GM18517 (cell line): Measurements from ENCODE around the gene FIG4.
"Not testable (repeated sequence)": the region's sequence is repeated elsewhere in the genome, so short reads cannot be mapped to it uniquely, and the experiment has no call there.

Experiments used
- ATAC-seq: cut with Tn5 transposase; IDR thresholded peaks from one replicate; pipeline ENCODE4 v1.9.1; 2021; ENCODE audit warnings: mild to moderate bottlenecking, moderate library complexity; ENCODE audit not compliant: unreplicated experiment

FIG4 gene

DNA sequence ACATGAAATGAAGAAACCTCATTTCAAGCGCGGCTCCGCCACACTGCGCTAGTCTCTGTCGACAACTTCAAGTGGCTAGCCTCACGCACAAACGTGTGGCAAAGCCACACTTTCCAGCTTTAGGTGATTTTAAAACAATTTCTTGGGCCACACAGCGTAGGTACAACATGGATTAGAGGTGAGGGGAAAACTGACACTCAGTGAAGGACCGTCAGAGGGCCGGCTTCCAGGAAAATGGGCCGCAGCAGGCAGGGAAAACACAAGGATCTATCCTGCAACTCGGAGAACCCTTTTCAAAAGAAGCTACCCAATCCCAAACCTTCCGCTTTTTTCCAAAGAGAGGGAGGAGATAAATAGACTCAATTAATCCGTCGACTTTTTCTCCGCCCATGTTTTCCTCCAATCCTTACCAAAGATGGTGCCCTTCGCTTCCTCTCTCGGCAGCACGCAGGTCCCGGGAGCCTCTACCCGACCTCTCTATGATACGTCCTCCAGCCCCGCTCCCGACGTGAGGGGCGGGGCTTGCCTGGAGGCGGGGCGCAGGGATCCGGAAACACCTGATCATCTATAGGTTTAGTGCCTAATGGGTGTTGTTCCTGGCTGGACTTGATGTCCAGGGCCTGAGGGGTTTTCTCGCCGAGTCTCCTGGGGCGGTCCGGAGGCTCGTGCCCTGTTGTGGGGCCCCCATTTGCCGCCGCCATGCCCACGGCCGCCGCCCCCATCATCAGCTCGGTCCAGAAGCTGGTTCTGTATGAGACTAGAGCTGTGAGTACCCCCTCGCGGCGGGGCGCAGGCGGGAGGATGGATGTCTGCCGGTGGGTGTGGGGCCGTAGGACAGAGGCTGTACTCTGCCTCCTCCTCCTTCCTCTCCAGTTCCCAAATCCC is at the start of gene FIG4, which contains the start of gene AK9:
Gene FIG4, plus strand, starts transcription at position 560 of the 885 bp plus-strand sequence. Its CDS starts 140 bp downstream, at position 700.
Gene AK9, minus strand, starts transcription at position 466 of the 885 bp plus-strand sequence. CDS start 15,457 bp downstream, outside the sequence.
- ATAC-seq: peak; percentile 94

DNA sequence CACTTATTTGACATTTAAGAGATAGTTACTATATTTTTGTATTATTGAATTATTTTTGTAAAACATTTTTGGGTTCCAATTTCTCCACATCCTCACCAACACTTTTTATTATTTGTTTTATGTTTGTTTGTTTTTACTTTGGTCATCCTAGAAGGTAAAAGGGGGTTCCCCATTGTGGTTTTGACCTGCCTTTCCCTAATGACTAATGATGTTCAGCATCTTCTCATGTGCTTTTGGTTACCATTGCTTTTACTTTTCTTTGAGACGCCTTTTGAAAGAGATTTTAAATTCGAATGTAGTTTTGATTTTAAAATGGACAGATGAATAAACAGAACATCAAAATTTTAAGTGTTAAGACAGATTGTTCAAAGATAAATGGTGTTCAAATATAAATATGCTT is 47.0 kb upstream of the FIG4 start:
- no peak for ATAC-seq

DNA sequence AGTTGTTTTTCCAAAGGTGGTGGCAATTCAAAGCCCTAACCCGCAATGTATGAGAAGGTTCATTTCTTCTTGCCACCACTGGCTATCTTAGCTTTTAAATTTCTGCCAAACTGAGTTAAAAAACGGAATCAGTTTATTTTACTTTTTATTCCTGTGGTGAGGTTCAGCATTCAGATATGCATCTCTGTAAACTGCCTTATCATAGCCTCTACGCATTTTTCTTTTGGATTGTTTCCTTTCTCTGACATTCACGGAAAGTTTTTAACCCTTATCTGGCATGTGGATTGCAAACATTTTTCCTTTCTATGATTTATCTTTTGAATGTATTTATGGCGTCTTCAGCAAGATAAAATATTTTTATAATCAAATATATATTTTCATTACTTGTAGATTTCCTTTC is 37.8 kb upstream of the FIG4 start:
- ATAC-seq: no peak

DNA sequence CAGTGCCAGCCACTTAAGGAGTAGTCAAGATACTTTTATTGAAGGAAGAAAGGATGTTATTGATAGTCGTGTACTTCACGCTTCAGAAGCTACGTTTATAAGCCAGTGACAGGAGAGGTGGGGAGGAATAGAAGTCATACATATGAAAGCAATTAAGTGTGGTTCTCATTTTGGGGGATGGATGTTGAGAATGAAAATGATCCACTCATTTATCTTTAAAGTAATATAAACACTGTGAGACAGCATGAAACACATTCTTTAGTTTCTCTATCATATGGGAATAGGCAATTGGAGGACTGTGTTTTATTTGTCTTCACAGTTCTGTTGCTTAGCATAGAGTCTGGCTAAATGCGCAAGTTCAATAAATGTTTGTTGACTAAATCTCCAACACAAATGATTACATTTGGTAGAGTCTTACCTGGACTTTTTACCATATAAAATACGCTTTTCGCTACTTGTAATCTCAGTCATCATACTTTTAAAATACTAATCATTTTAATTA is 35.3 kb upstream of the FIG4 start:
- ATAC-seq: no peak

DNA sequence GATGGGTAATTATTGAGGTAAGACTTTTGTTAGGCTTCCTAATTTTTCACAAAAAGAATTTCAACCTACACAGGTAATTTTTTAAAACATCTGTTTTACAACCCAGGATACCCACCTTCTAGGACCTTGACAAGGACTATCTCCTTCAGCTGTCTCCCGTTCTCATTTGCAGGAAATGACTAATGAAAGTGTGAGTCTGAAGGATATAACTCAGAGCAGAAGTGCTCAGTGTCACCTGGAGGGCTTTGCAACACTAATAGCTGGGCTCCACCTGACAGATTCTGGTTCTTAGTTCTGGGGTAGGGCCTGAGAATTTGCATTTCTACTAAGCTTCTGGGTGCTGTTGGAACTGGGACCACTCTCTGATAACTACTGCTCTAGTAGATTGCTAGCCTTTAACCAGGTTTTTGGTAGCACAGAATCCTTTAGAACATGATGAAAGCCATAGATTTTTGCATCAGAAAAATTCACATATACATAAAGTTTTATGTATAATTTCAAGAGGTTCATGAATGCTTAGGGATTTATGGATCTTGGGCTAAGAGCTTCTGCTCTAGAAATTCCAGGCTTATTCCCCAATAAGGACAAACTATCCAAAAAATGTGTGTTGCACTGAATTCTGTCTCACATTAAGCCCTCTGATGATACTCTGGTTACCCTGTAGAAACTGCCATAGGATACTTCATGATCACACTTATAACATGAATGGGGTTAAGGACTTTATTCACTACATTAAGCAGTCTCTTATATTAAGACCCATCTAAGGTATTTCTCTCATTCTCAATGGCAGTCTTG is 30.4 kb upstream of the FIG4 start:
- no peak for ATAC-seq

DNA sequence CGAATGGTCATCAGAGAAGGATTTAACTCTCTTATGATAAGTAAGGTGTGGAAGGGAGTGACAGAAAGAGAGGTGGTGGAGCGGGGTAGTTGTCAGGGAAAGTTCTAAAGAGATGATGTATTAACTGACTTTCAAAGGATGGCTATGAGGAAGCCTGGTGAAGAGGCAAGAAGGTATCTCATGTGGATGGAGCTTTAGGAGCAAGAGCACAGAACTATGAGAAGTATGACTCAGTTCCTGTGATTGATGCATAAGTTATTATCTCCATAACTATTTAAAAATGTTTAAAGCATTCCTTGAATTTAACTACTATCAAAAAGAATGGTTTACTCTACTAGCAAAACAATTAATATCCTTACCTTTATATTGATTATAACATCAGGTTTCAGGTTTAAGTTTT is 28.9 kb upstream of the FIG4 start:
- no peak for ATAC-seq

DNA sequence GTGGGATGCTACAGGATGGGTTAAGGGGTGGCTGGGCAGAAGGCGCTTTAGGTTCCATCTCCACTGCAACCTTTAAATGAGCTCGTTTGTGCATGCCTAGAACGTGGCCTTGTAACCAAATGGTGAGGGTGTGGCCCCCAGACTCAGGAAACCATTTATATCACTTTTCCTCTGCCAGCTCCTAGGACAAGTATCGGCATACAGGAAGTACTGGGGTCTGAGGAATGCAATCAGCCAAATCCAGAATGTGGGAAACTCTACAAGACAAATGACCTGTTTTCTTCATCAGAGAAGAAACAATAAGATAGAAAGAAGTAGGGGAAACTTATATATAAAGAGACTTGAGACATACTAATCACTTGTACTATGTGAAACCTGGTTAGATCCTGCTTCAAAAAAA is 21.3 kb upstream of the FIG4 start:
- ATAC-seq: no peak

DNA sequence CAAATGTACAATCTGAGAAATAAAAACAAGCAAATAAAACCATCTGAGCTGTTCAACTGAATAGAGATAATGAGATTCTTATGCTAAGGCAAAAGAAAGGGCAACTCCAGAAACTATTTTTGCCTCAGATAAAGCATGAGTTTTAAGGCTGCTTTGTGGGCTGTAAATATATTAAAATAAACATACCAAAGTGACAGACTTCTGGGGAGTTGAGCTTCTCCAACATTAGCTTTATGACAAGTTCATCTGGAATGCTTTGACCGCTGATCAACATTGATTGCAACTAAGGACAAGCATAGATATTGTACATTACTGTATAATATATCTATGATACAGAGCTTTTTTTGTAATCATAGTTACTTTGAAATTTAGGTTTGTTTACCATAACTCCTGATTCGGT is 19.4 kb upstream of the FIG4 start:
- no peak for ATAC-seq

DNA sequence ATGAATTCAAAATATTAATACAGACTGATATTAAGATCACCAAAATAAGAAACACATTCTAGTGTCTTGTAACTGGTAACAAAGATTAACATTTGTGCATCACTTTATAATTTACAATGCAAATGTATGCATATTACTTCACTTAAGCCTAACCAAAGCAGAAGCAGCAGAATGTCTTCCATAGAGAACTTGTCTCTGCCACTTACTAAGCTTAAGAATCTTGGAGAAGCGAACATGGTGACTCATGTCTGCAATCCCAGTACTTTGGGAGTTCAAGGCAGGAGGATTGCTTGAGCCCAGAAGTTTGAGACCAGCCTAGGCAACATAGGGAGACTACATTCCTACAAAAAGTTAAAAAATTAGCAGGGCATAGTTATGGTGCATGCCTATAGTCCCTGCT is 18.9 kb upstream of the FIG4 start:
- no peak for ATAC-seq

DNA sequence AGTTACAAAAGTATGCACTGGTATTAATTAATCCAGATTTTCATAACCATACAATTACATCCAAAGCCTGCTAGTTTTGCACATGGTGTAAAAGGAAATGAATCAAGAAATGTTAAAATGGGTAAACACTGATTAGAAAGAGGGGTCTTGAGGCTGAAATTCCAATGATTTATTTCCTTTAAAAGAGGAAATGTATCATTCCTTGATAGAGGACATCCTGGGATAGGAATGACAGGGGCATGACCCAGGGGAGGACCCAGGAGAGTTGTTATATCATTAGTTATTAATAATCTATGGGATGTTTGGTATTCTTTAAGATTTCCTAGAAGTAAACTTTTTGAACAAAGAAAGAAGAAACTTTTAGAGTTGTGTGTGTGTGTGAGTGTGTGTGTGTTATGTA is 18.3 kb upstream of the FIG4 start:
- ATAC-seq: no peak

DNA sequence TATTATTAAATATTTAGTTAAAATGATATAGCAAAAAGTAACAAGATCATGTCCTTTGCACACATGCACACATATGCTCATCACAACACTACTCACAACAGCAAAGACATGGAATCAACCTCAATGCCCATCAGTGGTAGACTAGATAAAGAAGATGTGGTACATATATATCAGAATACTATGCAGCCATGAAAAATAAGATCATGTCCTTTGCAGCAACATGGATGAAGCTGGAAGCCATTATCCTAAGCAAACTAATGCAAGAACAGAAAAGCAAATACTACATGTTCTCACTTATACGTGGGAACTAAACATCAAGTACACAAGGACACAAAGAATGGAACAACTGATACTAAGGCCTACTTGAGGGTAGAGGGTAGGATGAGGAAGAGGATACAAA is 14.4 kb upstream of the FIG4 start:
- ATAC-seq: no peak

DNA sequence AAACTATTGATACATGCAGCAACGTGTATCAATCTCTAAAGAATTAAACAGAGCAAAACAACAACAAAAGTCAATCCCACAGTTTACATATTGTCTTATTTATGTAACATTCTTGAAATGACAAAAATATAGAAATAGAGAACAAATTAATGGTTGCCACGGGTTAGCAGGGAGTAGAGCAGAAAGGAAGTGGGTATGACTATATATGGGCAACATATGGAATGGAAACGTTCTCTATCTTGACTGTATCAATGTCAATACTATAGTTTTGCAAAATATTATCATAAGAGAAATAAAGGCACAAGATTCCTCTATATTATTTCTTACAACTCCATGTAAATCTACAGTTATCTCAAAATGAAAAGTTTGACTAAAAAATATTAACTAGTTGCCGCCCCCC is 12.9 kb upstream of the FIG4 start:
- no peak for ATAC-seq

DNA sequence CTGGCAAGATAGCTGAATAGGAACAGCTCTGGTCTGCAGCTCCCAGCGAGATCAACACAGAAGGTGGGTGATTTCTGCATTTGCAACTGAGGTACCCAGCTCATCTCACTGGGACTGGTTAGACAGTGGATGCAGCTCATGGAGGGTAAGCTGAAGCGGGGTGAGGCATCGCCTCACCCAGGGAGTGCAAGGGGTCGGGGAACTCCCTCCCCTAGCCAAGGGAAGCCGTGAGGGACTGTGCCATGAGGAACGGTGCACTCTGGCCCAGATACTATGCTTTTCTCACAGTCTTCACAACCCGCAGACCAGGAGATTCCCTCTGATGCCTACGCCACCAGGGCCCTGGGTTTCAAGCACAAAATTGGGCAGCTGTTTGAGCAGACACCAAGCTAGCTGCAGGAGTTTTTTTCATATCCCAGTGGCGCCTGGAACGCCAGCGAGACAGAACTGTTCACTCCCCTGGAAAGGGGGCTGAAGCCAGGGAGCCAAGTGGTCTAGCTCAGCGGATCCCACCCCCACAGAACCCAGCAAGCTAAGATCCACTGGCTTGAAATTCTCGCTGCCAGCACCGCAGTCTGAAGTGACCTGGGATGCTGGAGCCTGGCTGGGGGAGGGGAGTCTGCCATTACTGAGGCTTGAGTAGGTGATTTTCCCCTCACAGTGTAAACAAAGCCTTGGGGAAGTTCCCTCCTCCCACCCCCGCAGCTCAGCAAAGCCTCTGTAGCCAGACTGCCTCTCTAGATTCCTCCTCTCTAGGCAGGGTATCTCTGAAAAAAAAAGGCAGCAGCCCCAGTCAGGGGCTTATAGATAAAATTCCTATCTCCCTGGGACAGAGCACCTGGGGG is 12.2 kb upstream of the FIG4 start:
- ATAC-seq: not testable (repeated sequence)

DNA sequence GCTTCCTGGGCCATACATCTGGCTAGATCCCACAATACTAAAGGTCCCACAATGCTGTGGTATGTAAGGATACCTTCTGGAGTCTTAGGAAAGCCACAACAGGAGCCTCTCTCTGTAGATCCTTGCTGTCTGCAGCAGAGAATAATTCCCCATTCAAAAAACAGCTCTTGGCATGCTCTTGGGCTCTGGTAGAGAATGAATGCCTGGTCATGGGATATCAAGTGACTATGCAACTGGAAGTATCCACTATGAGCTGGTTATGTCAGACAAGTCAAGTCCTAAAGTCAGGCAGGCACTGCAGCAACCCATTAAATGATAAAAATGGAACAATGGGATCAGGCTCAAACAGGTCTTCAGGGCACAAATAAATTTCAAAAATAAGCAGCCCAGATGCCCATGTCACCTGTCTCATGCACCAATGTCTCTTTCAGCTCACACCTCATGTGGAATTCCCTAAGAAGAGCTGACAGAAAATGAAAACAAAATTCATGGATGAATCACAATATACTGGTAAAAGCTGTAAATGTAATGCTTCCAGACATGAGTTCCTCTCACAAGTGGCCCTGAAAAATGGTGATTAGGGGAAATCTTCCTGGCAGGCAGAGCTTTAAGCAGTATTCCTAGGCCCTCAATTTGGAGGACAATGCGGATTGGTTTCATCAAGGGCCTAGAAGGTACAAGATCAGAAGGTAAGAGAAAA is 4.4 kb upstream of the FIG4 start:
- no peak for ATAC-seq

DNA sequence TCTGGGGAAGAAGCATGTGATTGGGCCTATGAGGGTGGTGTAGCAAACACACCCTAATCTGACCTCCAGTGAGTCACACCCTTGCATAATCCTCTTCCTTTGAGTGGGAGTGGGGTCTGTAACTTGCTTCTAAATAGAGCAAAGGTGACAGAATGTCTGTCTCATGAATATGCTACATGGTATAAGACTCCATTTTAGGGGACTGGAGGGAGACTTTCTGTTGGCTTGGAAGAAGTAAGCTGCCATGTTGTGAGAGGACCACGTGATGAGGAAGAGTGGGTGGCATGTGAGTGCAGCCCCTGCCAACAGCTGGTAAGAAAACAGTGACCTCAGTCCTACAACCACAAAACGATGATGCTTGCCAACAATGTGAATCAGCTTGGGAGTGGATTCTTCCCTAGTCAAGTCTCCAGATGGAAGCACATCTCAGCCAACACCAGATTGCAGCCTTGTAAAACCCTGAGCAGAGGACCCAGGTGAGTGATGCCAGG is 3.8 kb upstream of the FIG4 start:
- ATAC-seq: no peak

DNA sequence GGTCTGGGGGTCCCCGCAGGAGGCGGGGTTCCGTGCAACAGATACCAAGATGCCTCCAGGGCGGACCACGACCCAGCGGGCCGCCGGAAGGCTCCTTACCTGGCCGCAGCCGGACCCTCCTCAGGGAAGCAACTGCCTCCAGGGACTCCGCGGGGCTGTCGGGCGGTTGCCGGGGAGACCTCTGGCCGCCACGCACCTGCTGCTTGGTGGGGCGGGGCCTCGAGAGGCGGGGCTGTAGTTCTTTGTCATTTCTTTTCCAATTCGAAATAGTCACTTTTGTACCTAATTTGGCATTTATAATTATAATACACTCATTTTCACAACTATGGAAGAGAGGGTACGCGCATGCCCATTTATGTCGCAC is 741 bp upstream of the FIG4 start:
- peak; percentile 37 for ATAC-seq

DNA sequence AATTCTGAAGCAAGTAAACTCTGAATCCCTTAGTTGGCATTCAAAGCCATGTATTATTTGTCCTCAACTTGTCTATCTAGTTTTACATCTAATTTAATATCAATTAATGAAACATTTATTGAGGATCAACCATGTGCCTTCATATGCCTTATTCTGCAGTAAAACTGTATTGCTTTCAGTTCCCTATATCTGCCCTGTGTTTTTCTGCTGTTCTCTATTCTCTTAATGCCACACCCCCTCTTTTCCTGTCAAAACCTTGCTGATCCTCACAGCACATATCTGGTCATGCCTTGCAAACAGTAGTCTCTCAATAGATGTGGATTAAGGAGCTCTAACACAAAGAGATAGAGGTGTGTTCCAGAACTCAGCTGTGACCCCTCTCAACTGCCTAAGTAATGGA is 2.0 kb downstream of the FIG4 start:
- ATAC-seq: no peak

DNA sequence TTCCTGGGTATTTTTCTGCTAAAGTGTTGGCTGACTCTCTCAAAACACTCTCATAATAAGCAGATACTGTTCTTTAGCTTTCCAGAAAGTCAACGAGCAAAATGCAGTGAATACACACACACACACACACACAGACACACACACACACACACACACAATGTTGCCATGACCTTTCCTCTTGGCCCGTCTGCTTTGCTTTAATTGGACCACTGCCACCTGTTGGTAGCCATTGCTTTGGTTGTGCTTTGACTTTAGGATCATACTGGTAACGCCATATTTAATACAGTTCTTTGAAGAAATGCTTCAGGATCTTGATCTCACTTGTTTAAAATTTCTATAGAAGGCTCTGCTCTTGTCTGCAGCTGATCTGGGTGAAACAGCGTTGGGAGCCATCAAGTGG is 4.4 kb downstream of the FIG4 start:
- no peak for ATAC-seq

DNA sequence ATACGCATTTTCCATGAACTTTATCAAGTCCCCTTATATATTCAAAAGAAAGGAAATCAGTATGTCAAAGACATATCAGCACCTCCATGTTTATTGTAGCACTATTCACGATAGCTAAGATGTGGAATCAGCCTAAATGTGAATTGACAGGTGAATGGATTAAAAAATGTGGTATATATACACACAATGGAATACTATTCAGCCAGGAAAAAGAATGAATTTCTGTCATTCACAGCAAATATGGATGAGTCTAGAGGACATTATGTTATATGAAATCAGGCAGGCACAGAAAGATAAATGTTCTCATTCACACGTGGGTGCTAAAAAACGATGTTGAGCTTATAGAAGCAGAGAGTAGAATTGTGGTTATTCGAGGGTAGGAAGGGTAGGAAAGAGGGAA is 5.3 kb downstream of the FIG4 start:
- ATAC-seq: no peak

DNA sequence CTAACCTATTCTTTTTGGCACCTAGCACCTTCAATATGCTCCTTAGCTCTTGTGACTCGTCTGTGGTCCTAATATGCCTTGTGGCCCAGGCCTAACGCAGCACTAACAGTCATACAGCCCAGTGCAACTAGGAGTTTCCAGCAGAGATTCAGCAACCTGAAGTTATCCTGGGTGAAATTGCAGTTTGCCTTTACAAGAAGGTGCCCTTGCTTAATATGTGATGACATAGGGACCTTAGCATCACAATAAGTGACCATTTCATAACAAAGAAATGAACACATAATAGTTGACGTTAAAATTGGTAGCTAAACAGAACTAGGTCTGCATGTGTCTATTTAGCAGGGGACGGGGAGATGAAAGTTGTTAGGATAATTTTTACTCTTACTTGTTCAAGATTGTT is 10.1 kb downstream of the FIG4 start:
- ATAC-seq: no peak
